Measurements from ENCODE around the gene PIK3R1.

The PIK3R1 gene

DNA sequence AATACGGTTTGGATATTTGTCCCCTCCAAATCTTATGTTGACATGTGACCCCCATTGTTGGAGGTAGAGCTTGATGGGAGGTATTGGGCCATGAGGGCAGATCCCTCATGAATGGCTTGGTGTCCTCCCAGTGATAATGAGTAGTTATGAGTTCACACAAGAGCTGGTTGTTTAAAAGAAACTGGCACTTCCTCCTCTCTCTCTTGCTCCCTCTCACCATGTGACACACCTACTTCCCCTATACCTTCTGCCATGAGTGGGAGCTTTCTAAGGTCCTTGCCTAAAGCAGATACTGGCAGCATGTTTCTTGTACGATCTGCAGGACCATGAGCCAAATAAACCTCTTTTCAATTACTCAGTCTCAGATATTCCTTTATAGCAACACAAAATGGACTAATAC is 132.0 kb downstream of the PIK3R1 start:
- H3K4me3 ChIP-seq (ENCODE audit: low read depth, low read length) = no peak overlapping the region

- no peak overlapping the region for H3K4me3 ChIP-seq (ENCODE audit: low read depth, low read length)
Observed at GRCh38 chr5:68348447-68349222, 133.1 kb downstream of the PIK3R1 start.

- no peak overlapping the region for H3K4me3 ChIP-seq (ENCODE audit: low read depth, low read length)
Observed at GRCh38 chr5:68350176-68350575, 134.6 kb downstream of the PIK3R1 start.

Data from iPS-11a (cell line).